NB4 (cell line): ENCODE measurements around the gene RAPGEF4.

Experiments used
- DNase-seq: peaks from one replicate; pipeline ENCODE4 v3.0.0; 2010; ENCODE audit warnings: low read depth
- H3K4me3 ChIP-seq: one replicate; pipeline ENCODE4 v1.5.1; 2011; ENCODE audit warnings: mild to moderate bottlenecking, low read depth, low read length, moderate library complexity
- MAX ChIP-seq: IDR thresholded peaks from 2 replicates; pipeline ENCODE4 v1.6.1; 2011; ENCODE audit warnings: low read depth, low read length
- MYC ChIP-seq: IDR thresholded peaks from 2 replicates; pipeline ENCODE4 v1.6.1; 2011; ENCODE audit warnings: low read depth, low read length
- POLR2A ChIP-seq: IDR thresholded peaks from 2 replicates; pipeline ENCODE4 v1.6.1; 2011; ENCODE audit warnings: mild to moderate bottlenecking; ENCODE audit not compliant: insufficient read length; ENCODE audit errors: extremely low read depth
- TF ChIP-seq, protein P1 (sequence below): IDR thresholded peaks from one replicate; pipeline ENCODE4 v1.5.1; 2012; ENCODE audit warnings: low read depth, low read length

Gene RAPGEF4

GRCh38 chr2:172775319-172775718 lies 39.7 kb downstream of the RAPGEF4 start:
- TF ChIP-seq POLR2A, result no peak
- no peak for DNase-seq
- no peak overlapping the region for H3K4me3 ChIP-seq

DNA sequence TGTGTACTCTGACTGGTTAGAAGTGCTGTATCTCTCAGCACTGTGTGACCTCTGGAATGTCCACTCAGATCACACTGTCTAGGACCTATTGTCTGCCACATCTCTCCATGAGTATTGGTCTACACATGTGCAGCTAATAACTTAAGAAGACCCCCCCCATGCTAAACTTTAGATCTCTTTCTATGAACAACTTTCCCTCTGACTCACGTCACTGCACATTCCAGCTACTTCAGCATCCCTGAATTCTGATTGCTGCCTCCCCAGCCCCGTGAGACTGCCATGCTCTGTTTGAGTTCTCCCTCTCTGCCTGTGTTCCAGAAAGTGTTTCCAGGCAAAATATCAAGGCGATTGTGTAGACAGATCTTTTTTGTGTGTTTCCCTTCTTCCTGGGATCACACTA lies 41.8 kb downstream of the RAPGEF4 start:
- no peak for DNase-seq
- H3K4me3 ChIP-seq, result no peak overlapping the region
- TF ChIP-seq, protein P1, sequence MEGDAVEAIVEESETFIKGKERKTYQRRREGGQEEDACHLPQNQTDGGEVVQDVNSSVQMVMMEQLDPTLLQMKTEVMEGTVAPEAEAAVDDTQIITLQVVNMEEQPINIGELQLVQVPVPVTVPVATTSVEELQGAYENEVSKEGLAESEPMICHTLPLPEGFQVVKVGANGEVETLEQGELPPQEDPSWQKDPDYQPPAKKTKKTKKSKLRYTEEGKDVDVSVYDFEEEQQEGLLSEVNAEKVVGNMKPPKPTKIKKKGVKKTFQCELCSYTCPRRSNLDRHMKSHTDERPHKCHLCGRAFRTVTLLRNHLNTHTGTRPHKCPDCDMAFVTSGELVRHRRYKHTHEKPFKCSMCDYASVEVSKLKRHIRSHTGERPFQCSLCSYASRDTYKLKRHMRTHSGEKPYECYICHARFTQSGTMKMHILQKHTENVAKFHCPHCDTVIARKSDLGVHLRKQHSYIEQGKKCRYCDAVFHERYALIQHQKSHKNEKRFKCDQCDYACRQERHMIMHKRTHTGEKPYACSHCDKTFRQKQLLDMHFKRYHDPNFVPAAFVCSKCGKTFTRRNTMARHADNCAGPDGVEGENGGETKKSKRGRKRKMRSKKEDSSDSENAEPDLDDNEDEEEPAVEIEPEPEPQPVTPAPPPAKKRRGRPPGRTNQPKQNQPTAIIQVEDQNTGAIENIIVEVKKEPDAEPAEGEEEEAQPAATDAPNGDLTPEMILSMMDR, result no peak
- TF ChIP-seq MYC (no peak), POLR2A (no peak)

- no peak for DNase-seq
- no peak for TF ChIP-seq POLR2A
- no peak for TF ChIP-seq MAX
- TF ChIP-seq, protein P1, result no peak
- TF ChIP-seq MYC, result no peak
- H3K4me3 ChIP-seq, result no peak overlapping the region
These were observed 47.0 kb downstream of the RAPGEF4 start for GRCh38 chr2:172782506-172783164.

DNA sequence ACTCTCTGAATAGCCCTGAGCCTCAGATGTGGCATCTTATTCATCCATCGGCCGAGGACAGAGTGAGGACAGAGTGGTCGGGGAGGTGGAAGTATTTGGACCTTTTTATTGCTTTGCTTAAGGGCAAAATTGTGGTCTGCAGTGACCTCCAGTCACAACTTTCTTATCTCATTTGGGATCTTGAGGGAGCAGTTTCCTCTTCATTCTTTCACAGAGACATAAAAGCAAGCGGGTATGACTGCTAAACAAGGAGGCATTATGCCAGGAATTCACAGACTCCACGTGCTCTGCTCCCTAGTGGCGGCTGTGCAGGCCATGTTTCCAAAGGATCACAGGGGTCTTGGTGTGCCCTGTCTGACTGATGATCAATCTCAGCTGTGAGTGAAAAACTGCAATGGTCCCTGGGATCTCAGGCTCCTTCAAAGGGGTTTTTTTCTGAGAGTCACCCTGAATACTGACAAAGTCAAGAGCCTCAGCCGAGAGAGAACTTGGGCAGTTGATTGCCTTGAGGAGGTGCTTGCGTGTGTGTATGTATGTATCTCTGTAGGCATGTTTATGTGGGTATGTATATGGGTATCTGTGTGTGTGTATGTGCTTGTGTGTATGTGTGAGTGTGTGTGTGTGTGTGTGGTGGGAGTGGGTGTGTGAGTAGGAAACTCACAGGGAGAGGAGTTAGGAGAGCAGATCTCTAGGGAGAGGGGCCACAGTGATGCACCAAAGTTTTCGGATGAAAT lies 47.7 kb downstream of the RAPGEF4 start:
- TF ChIP-seq, protein P1, result no peak
- TF ChIP-seq MAX, result peak; percentile 78
- DNase-seq, result peak; percentile 51
- H3K4me3 ChIP-seq, result no peak overlapping the region

DNA sequence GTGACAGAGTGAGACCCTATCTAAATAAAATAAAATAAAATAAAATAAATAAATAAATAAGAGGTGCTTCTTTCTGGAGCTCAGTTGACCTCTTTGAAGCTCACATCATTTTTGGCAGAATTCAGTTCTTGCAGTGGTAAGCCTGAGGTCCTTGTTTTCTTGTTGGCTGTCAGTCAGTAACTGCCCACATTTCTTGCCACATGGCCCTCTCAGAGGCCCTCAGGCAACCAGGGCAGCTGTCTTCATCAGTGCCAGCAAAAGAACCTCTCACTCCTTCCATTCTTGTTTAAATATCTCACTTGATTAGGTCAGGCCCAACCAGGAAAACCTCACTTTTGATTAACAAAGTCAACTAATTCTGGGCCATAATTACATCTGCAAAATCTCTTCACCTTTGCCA lies 53.2 kb downstream of the RAPGEF4 start:
- H3K4me3 ChIP-seq, result no peak overlapping the region
- DNase-seq, result no peak
- TF ChIP-seq, protein P1, result no peak
- TF ChIP-seq MYC (no peak), POLR2A (no peak), MAX (no peak)

- TF ChIP-seq MYC (no peak), MAX (no peak), POLR2A (no peak)
- TF ChIP-seq, protein P1, result no peak
- no peak overlapping the region for H3K4me3 ChIP-seq
- peak; percentile 13 for DNase-seq
These were observed 54.8 kb downstream of the RAPGEF4 start for GRCh38 chr2:172790404-172790803.
